GM18499 (cell line): ENCODE measurements around the gene CLCN3.
"Not testable (repeated sequence)": the region's sequence is repeated elsewhere in the genome, so short reads cannot be mapped to it uniquely, and the experiment has no call there.

ENCODE experiments used
- ATAC-seq: cut with Tn5 transposase; IDR thresholded peaks from one replicate; pipeline ENCODE4 v1.9.1; 2021; ENCODE audit warnings: moderate number of reproducible peaks; ENCODE audit not compliant: insufficient read depth, unreplicated experiment

The CLCN3 gene

GRCh38 chr4:169758401-169758962 lies 138.1 kb downstream of the CLCN3 start:
- ATAC-seq = no peak

- no peak for ATAC-seq
Measured at GRCh38 chr4:169761846-169762245, 141.5 kb downstream of the CLCN3 start.

DNA sequence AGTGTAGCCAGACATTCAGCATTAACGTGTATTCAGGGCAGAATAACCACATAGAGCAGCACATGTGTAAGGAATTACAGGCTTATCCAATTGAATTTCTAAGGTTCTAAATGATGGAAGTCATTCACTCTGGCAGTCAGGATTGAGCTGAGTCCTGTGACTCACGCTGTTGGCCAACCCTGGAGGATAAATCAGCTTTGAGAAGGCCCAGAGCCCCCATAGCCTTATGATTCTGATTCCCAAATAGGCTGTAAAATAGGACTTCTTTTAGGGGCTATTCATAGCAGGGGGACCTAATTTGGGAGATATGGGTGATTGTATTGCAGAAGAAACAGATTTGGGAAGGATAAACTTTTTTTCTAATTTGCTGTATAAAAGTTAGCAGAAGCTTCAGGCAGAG lies 145.5 kb downstream of the CLCN3 start:
- no peak for ATAC-seq

- ATAC-seq = no peak
Measured at GRCh38 chr4:169766741-169767140, 146.4 kb downstream of the CLCN3 start.

- ATAC-seq = no peak
Measured at GRCh38 chr4:169768385-169768784, 148.0 kb downstream of the CLCN3 start.

DNA sequence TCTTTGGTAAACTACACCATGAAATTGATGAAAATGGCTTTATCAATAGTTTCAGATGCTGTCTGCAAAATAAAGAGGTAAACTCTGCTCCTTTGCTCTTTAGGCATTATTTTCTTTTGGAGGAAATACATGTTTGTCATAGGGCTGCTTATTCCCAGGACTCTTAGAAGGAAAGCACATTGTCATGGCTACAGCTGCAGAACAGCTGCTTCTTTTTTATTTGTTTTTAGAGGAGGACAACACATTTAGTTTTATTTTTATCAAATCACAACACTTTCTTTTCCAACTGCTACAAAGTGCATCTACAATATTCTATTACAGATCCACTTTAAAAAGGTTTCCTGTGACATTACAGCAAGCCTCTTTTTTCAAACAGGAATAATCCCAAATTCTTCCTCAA lies 150.0 kb downstream of the CLCN3 start:
- no peak for ATAC-seq

DNA sequence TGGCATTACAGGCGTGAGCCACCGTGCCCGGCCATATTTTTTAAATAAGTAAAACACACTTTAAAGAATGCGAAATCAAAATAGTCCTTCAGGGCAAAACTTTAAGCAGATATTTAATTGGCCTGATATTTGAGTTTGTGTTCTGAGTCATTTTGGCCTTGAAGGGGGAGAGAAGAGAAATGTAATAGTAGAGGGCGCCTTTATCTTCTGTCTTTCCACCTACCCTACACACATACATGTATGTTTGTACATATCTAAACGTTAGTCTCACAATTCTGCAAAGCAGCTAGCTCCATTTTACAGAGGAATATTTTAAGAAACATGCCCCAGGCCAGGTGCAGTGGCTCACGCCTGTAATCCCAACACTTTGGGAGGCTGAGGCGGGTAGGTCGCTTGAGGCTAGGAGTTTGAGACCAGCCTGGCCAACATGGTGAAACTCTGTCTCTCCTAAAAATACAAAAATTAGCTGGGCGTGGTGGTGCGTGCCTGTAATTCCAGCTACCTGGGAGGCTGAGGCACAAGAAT lies 151.2 kb downstream of the CLCN3 start:
- not testable (repeated sequence) for ATAC-seq
